GM19467 (cell line): ENCODE results near the gene COX11.
A peak's percentile ranks its signal among the peaks of the same experiment; 100 is the strongest.

Source experiments
- ATAC-seq: cut with Tn5 transposase; IDR thresholded peaks from one replicate; pipeline ENCODE4 v1.9.1; 2021; ENCODE audit warnings: mild to moderate bottlenecking, moderate library complexity; ENCODE audit not compliant: unreplicated experiment

Gene COX11

DNA sequence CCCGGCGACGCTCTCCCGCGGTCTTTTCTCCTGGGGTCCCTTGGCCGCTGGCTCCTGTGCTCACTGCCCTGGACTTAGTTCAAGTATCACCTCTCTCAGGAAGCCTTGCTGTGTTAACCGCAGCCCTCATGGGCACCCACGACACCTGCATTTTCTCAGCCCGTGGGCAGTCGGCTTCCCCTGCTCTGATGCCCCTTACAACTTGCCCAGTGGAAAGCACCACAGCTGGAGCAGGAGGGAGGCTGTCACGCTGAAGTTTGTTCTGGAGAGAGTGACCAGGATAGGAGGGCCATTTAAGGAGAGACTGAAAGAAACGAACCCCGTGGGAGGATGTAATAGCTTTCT, 506 bp upstream of the COX11 start:
- ATAC-seq = peak; percentile 14

GRCh38 chr17:54967621-54968261, 713 bp downstream of the COX11 start:
- peak; percentile 20 for ATAC-seq

- ATAC-seq = no peak
Observed at GRCh38 chr17:54956791-54957190, 11.7 kb downstream of the COX11 start.

GRCh38 chr17:54951286-54951685, 17.2 kb downstream of the COX11 start:
- ATAC-seq = no peak

GRCh38 chr17:54950116-54950515, 18.3 kb downstream of the COX11 start:
- no peak for ATAC-seq

GRCh38 chr17:54948380-54948779, 20.1 kb downstream of the COX11 start:
- no peak for ATAC-seq

- no peak for ATAC-seq
Observed at GRCh38 chr17:54947396-54947795, 21.1 kb downstream of the COX11 start.

DNA sequence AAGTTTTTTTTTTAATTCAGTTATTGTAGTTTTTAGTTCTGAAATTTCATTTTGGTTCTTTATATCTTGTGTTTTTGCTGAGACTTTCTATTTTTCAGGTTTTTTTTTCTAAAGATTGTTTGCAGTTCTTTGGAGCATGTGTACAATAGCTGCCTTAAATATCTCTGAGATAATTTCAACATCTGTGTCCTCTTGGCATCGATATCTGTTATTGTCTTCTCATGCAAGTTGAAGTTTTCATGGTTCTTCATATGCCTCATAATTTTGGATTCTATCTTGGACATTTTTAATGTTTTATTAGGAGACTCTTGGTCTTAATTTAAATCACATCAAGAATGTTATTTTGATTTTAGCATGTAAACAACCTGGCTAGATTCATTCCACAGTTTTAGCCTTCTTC, 22.8 kb downstream of the COX11 start:
- no peak for ATAC-seq

DNA sequence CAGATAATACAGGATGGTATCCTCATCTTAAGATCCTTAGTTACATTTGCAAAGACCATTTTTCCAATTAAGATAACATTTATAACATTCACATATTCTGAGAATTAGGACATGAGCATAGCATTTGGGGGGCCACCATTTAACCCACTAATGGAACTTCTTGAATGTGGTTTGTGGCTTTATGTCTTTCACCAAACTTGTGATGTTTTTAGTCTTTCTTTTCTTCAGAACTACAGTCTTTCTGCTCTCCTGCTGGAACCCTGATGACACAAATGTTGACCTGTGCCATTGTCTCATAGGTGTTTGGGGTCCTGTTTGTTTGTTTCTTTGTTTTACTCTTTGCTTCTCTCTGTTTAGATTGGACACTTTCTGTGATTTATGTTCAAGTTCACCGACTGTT, 23.2 kb downstream of the COX11 start:
- no peak for ATAC-seq

DNA sequence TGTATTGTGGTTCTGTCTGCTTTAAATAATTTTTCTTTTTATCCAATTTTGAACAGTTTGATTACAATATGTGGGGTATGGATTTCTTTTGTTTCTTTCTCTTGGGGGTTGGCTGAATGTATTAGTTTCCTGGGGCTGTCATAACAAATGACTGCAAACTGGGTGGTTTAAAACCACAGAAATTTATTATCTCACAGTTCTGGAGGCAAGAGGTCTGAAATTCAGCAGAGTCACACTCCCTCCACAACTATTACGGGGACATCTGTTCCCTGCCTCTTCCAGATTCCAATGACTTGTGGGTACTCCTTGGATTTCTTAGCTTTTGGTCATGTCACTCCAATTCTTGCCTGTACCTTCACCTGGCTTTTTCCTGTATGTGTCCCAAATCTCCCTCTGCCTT, 23.7 kb downstream of the COX11 start:
- no peak for ATAC-seq

- no peak for ATAC-seq
Observed at GRCh38 chr17:54941285-54941684, 27.2 kb downstream of the COX11 start.

DNA sequence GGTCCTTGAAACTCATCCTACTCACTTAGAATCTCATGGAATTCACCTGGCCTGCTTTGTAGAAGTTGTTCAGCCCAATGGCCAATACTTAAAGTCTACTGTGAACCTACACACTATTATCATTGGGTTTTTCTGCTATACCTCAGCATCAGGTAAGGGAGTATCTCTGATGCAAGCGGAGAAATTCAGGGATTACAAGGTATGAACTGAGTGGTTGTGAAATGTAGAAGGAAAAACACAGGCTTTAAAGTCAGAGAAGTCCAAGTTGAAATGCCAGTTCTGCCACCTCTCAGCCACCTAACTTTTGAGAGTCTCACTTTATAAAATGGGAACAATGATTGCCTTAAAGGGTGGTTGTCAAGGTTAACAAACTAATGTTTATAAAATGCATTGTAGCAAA, 31.0 kb downstream of the COX11 start:
- no peak for ATAC-seq

DNA sequence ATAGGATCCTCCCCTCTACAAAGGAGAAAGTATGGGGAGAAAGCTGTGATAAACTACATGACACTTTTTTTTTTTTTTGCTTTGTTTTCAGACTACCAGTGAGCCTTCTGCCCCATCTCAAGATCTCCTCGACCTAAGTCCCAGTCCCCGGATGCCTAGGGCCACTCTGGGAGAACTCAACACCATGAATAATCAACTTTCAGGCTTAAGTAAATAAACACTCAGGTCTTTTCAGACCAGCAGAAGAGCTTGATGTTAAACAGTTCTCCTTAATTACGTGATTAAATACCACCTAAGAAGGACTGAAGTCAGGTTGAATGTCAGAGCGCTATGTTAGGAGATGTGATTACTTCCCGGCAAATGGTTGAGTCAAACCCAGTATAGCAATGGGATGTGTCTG, 31.4 kb downstream of the COX11 start:
- ATAC-seq = no peak

- ATAC-seq = no peak
Observed at GRCh38 chr17:54935471-54935870, 33.0 kb downstream of the COX11 start.

GRCh38 chr17:54933921-54934320, 34.5 kb downstream of the COX11 start:
- ATAC-seq = no peak

GRCh38 chr17:54932711-54933110, 35.7 kb downstream of the COX11 start:
- ATAC-seq = no peak

DNA sequence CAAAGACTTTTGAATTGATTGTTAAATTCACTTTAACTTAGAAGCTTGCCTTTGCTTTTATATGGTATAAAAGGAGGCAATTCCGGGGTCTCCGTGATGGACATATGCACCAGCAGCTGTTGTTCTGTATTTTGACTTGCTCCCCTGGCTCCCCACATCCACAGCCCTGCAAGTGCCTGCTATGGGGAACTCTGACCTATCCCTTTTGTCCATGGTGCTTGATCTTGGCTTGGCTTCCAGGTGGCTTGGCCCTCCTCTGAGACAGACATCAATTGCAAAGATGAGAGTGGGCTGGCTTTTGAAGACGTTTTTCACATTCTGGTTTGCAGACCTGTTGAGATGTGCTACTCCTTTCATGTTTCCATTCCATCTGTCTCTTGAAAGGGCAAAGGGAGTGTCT, 40.9 kb downstream of the COX11 start:
- no peak for ATAC-seq

GRCh38 chr17:54924405-54924804, 44.0 kb downstream of the COX11 start:
- ATAC-seq = no peak

GRCh38 chr17:54920819-54921218, 47.6 kb downstream of the COX11 start:
- ATAC-seq = no peak

DNA sequence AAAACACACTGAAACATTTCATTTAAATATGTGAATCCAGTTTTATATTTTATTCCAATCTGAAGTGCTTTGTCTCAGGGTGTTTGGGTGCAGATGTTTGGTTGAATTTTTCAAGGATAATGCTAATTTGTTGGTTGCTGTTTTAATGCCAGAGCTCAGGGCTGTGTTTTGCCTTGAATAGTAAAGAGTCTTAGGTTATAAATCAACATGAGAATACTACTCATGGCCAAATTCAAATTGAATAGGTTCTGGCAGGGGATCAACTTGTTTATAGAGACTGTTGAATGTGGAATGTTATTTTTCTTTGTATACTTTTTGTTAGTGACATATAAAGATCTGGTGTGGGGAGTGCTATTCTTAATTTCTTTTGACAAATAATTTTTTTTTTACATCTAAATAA, 49.0 kb downstream of the COX11 start:
- ATAC-seq = no peak

- no peak for ATAC-seq
Observed at GRCh38 chr17:54916721-54917120, 51.7 kb downstream of the COX11 start.
